Breast epithelium (tissue), 3 donors: Measurements from ENCODE around the gene GALNT2.

Source experiments
- POLR2A ChIP-seq: fragments of 450-650 bp; IDR thresholded peaks from one replicate; pipeline ENCODE4 v1.6.1; 2016; ENCODE audit warnings: antibody characterized with exemption, mild to moderate bottlenecking, moderate library complexity
- TF ChIP-seq, protein P1 (sequence below), 3 donors: fragments of 450-650 bp; IDR thresholded peaks; one replicate each; pipeline ENCODE4 v1.5.1; 2016 to 2017; ENCODE audit warnings: antibody characterized with exemption in 3 of 3, mild to moderate bottlenecking in 3 of 3, moderate library complexity in 3 of 3

DNA sequence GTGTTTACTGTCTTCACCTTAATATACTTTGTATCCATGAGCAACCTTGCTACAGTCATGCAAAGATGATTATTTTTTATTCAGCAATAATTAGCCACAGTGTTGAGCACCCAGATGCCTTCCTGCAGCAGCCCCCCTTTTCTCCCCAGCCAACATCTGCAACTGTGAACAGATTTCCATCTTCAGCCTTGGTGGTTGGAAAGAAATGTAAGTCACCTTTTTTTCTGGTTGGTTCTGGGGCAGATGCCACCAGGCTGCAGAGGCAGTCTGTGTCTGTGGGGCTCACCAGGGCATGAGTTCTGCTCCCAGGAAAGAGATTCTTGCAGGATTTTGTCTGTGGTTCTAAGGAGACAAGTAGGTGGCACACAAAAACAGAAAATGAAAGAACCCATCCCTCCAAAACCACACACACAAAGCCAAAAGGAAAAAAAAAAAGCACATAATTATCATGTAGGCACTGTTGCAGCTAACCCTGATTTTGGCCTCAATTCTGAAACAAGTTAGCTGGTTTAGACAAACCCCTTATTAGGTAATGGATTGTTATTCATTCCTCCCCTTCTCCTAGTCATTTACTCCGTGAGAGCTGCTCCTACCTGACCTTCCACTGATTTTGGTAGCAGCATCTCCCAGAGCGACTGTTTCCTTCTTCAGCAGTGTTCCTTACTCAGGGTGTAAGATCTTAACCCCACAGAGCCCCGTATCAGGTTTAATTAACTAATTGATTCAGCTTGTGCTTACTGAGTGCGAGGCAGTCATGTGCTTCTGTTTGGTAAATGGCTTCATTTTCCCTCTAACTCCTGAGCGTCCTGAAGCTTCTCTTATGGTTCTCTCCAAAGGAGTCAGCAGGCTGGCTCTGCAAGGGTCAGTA, 36.5 kb downstream of the GALNT2 start:
- TF ChIP-seq, protein P1, sequence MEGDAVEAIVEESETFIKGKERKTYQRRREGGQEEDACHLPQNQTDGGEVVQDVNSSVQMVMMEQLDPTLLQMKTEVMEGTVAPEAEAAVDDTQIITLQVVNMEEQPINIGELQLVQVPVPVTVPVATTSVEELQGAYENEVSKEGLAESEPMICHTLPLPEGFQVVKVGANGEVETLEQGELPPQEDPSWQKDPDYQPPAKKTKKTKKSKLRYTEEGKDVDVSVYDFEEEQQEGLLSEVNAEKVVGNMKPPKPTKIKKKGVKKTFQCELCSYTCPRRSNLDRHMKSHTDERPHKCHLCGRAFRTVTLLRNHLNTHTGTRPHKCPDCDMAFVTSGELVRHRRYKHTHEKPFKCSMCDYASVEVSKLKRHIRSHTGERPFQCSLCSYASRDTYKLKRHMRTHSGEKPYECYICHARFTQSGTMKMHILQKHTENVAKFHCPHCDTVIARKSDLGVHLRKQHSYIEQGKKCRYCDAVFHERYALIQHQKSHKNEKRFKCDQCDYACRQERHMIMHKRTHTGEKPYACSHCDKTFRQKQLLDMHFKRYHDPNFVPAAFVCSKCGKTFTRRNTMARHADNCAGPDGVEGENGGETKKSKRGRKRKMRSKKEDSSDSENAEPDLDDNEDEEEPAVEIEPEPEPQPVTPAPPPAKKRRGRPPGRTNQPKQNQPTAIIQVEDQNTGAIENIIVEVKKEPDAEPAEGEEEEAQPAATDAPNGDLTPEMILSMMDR (IDR thresholded peaks at IDR 0.05), result no peak
- no peak for TF ChIP-seq POLR2A
